HG03558 (cell line): Measurements from ENCODE around the gene TEX9.
"Not testable (repeated sequence)": the region's sequence is repeated elsewhere in the genome, so short reads cannot be mapped to it uniquely, and the experiment has no call there.

Source experiments
- ATAC-seq: cut with Tn5 transposase; IDR thresholded peaks from one replicate; pipeline ENCODE4 v1.9.1; 2021; ENCODE audit warnings: moderate number of reproducible peaks; ENCODE audit not compliant: unreplicated experiment; ENCODE audit errors: extremely low read depth

The TEX9 gene

DNA sequence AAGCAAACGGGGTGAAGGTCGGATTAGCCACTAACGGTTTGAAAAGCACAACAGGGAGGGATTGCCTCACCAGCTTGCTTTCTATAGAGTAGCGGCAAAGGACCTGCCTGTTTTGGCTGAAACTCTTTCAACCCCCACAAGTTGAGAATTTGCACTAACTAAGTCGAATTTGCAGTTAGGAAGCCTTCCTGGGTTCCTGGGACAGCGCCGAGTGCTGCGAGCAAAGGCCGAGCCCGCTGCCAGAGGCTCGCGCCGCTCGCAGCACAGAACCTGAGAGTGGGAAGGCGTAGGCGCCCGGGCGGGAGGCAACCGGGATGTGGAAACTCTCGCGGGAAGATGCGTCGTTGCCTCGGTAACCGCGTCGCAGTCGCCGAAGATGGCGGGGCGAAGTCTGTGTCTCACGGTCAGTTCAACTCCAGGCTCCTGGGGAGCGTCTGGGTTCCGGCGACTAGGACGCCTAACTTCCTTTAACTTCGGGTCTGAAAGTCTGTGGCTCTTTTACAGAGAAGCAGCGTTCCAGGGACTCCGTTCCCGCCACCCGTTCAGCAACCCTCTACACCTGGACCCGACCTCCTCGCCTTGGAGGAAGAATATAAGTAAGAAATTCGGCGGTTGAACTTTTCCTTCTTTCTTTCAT lies at the start of gene TEX9:
TSS of gene TEX9 (plus strand) at position 352 of the 637 bp plus-strand sequence. CDS start at position 377, 25 bp downstream.
- ATAC-seq: peak; percentile 86

DNA sequence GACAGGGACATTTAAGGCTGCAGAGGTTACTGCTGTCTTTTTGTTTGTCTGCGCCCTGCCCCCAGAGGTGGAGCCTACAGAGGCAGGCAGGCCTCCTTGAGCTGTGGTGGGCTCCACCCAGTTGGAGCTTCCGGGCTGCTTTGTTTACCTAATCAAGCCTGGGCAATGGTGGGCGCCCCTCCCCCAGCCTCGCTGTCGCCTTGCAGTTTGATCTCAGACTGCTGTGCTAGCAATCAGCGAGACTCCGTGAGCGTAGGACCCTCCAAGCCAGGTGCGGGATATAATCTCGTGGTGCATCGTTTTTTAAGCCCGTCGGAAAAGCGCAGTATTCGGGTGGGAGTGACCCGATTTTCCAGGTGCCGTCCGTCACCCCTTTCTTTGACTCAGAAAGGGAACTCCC lies 48.7 kb upstream of the TEX9 start:
- ATAC-seq: not testable (repeated sequence)

DNA sequence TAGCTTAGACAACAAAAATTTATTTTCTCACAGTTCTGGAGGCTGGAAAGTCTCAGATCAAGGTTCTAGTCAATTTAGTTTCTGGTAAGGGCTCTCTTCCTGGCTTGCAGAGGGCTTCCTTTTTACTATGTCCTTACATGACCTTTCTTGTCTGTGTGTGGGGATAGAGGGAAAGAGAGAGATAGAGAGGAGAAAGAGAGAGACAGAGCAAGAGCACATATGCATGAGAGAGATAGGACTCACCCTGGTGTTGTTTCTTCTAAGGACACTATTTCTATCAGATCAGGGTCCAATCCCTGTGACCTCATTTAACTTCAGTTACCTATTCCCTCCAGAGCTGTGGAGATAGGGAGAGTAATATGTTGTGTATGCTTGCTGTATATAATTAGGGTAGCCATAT lies 44.9 kb upstream of the TEX9 start:
- no peak for ATAC-seq

DNA sequence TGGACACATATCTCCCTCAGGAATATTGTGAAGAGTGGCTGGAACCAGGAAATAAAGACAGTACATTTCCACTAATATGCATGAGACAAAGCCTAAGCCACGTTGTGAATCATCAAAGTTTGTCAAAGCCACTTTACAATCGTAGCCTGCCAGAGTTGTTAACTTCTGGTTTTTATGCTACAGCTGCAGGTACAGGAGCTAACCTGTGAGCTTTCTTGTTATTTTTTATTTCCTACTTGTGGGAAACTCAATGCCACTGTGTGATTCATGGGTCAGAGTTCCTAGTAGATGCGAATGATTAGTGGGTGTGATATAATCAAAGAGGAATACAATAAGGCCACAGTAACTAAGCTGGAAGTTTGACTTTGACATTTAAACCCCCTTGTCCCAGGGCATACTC lies 44.4 kb upstream of the TEX9 start:
- no peak for ATAC-seq

DNA sequence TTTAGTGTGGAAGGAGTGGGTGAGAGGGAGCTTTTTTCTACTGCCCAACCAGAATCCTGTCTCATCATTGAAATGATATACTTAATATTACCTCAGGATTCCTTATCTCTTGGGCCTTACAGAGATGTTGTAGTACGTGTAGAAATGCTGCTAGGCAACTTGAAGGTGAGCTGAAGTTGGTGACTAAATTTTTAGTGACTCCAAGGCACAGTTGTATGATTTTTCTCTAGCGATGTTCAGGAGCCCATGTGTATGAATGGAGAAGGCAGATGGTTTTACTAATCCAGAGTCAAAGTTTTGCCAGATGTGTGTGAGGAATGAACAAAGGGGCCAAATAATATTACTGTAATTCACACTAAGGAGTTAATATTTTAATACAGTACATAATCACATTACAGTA lies 42.8 kb upstream of the TEX9 start:
- ATAC-seq: no peak

DNA sequence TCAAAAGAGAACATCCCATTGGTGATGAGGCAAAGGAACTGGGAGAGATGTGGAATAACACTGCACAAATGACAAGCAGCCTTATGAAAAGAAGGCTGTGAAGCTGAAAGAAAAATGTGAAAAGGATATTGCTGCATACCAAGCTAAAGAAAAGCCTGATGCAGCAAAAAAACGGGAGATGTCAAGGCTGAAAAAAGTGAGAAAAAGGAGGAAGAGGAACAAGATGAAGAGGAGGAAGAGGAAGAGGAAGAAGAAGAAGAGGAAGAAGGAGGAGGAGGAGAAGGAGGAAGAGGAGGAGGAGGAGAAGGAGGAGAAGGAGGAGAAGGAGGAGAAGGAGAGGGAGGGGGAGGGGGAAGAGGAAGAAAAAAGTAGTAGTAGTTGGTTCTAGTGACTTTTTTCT lies 41.8 kb upstream of the TEX9 start:
- ATAC-seq: no peak

DNA sequence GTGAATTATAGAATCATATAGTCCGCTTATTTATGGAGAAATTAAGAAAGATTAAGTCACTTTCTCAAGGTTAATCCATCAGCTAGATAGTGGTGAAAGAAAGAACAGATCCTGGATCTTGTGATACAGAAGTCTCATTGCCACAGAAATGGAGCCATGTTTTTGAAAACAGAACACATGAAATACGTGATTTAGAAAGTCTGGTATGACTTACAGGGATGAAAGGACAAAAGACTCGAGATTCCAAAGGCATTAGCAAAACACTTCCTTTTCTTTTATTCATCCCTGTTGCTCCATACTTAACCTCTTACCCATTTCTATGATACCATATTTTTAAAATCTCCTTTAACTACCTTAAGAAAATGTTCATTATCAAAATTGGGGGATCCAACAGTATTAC lies 40.0 kb upstream of the TEX9 start:
- no peak for ATAC-seq

DNA sequence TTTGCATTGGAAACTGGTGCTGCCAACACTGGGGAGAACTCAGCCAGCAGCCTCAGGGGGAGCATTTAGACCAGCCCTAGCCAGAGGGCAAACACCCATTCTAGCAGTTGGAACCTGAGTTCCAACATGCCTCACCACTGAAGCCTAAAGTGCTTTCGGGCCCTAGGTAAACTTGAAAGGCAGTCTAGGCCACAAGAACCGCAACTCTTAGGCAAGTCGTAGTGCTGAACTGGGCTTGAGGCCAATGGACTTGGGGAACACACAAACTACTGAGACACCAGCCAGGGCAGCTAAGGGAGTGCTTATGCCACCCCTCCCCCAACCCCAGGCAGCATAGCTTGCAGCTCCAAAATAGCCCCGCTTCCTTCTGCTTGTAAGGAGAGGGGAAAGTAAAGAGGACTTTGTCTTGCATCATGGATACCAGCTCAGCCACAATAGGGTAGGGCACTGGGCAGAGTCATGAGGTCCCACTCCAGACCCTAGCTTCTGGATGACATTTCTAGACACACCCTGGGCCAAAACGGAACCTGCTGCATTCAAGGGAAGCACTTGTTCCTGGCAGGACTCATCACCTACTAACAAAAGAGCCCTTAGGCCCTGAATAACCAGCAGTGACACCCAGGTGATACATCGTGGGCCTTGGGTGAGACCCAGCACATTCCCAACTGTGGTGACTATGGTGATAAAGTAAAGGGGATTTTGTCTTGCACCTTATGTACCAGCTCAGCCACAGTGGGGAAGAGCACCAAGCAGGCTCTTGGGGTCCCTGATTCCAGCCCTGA lies 37.3 kb upstream of the TEX9 start:
- ATAC-seq: no peak

DNA sequence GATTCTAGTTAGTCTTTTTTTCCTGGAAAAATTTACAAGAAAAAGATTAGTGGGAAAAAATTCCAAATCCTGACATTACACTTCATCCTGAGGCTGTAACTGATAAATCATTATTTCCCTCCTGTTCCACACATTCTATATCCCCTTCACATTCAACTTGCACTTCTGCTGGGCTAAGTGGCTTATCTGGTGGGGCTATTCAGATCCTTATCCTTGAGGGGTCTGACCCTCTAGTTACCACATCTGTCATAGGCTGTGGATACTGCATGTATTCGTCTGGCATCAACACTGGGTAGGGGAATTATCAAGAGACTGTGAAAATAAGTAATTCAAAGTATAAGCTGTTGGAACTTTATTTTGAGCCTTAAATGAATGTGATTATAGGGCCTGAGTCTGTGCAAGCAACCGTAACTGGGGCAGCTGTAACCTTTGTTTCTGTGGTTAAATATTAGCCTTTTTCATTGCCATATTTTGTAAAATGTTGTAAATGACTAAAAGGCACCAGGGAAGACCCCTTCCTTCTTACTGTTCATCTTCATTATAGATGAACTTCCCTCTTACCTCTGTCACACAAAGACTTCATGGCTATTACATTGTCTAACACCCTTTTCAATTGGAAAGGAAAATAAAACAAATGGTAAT lies 28.0 kb upstream of the TEX9 start:
- ATAC-seq: no peak

DNA sequence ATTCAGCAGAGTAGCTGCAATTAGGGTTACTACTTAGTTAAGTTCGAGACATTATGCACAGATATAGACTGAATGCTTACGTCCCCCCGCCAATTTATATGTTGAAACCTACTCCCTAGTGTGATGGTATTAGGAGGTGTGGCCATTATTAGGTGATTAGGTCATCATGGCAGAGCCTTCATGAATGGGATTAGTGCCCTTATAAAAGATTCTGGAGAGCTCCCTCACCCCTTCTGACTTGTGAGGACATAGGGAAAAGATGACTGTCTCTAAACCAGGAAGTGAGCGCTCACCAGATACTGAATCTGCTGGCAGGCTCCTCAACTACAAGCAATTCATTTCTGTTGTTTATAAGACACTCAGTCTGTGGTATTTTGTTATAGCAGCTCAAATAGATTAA lies 25.6 kb upstream of the TEX9 start:
- no peak for ATAC-seq

DNA sequence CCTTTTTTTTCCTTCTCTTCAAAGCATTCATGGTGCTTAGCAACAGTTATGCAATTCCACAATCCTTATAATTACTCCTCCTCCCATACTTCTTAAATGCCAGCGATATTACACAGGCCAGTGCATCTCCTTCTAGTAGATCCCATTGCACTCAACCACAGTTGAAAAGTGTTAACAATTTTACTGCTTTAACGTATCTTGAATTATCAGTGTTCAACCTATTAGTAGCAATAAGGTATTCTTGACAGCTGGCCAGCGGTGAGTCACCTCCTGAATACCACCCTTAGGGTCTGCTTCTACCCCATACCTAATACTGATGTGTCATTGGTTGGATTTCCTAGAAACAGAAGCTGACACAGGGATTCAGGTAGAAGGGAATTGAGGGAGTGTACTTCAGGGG lies 24.0 kb upstream of the TEX9 start:
- ATAC-seq: no peak

DNA sequence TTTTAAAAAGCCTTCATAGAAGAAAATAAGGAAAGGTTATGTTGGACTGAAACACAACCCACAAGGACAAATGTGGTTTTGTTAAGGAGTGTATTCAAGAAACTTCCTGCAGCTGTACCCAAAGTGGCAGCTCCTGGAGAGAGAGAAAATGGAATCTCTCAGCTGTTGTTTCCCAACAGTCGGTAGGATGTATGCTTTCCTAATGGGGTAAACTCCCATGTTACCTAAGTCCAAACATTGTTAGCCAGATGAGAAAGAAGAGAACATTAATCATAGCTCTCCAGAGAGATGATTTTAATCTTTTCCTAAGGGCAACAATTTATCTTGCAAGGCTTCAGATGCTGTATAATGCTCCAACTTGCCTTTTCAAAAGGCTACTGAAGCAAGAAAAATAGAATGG lies 22.6 kb upstream of the TEX9 start:
- no peak for ATAC-seq

DNA sequence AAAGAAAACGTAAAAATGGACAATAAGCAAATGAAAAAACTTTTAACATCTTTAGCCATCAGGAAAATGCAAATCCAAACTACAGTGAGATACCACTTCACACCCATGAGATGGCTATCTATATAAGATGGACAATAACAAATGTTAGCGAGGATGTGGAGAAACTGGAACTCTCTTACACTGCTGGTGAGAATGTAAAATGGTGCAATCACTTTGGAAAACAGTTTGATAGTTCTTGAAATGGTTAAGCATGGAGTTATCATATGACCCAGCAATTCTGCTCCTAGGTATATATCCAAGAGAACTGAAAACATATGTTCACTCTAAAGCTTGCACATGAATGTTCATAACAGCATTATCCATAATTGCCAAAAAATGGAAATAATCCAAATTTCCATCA lies 21.3 kb upstream of the TEX9 start:
- no peak for ATAC-seq

DNA sequence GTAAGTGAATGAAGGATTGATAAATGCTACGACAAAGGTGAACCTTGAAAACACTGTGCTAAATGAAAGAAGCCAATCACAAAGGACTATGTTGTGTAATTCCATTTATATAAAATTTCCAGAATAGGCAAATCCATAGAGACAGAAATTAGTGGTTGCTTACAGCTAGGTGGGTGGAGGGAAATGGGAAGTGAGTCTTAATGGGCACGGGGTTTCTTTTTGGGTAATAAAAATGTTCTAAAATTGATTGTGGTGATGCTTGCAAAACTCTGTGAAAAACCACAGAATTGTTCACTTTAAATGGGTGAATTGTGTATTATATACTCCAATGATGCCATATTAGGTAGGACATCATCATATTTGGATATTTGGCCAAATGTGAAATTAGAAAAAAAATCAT lies 20.9 kb upstream of the TEX9 start:
- ATAC-seq: no peak

DNA sequence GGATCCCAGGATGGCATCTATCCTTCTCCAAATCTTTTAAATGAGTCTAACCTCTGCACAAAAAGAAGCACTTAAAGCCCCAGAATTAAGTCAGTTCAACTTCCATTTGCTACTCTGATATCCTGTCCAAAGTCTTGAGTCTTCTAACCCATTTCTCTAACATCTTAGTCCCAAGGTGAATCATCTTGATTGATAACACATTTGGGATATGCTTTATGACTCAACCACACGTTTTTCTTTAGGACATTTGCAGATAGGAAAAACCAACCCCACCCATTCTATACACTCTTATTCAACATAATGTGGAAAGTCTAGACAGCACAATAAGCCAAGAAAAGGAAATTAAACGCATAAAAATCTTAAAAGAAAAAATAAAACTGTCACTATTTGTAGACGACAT lies 18.8 kb upstream of the TEX9 start:
- no peak for ATAC-seq

DNA sequence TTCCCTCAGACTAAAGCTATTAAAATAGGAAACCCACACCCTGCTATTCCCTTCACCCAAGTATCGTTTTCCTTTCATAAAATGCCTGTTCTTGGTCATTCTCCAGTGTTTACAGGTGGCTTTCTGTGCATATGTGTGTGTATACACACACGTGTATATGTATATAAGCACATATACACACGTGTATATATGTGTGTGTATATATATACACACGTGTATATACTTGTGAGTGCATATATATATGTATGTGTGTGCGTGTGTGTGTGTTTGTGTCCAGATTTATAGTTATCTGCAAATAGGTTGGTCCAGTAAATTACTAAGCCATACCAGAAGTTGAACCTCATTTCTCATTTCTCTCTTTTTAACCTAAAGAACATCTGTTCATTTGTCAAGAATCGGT lies 15.7 kb upstream of the TEX9 start:
- no peak for ATAC-seq

DNA sequence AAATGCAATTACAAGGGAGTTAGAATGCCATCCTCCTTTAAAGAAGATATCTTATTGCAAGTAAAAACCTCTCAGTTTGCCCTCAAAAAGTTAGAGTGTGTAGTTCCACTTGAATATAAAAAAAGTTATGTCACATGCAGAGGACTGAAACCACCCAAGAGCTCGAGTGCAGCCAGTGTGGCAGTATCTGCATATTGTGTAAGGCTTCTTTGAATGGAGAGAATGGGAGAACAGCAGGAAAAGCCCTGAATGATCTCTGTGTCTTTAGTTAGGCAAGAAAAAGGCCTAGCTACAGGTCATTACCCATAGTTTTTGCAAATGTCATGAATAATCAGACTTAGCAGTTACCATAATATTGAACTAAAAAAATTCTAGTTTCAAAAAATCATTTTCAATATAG lies 13.9 kb upstream of the TEX9 start:
- ATAC-seq: no peak

DNA sequence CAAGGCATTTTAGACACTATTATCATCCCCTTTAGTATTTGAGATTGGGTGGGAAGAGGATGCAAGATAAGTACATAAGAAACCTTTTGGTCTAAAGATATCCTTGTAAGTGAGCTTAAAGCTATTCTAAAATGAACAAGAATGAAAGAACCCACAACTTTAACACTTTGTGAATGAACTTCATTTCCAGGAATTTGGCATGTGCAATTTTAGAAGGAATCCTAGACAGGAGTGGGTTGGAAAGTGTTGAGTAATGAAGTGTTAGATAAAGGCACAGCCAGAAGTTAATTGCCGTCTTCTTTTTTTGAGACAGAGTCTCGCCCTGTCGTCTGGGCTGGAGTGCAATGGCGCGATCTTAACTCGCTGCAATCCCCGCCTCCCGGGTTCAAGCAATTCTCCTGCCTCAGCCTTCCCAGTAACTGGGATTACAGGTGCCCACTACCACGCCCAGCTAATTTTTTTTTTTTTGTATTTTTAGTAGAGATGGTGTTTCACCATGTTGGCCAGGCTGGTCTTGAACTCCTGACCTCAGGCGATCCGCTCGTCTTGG lies 13.2 kb upstream of the TEX9 start:
- ATAC-seq: no peak

DNA sequence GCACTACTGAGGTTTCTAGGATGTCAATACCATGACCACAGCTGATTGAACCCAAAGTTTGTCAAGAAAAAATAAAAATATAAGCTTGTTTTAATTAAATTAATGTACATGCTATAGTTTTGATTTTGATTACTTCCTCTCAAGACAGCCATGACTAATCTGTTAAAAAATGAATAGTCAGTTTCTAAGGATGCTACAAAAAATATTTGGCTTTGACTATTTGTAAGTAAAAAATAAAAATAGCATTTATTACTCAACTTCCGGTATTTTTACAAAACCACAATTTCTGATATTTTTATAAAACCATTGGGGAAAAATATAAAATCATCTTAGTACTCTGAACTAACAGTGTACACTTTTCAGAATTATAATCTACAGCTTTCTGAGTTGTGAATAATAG lies 12.1 kb upstream of the TEX9 start:
- ATAC-seq: no peak

DNA sequence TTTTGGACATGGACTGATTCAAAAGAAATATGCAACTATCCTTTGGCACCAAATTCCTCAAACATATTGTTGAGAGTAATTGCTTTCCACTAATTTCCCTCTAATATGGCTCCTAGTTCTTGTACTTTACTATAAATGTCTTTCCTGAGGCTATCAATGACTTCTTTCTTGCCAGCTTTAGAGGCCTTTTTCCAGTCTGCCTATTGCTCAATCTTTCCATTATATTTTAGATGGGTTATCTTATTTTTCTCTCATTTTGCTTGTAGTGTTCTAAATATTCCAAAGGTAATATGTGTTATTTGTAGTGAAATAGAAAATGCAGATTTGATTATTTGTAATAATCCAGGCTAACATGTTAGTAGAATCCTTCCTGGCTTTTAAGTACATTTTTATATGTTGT lies 11.5 kb upstream of the TEX9 start:
- ATAC-seq: no peak

DNA sequence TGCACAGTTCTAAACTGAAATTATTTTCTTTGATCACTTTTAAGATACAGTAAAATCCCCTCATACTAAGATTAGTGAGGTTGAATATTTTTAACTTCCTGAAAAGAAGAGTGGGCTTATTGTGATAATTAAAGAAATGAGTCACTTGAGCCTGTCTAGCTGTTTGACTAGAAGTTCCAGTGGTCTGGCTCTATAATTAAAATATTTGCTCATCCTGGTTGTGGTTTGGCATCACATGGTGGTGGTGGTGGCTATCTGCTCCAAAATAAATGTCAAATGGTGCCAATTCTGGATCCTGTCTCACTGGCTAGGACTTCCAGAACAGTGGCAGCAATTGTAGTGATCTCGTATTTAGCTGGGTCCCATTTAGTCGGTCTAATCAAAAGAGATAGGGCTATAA lies 8.6 kb upstream of the TEX9 start:
- ATAC-seq: peak; percentile 40
